KMS-11 (cell line): ENCODE data around the gene CAV1.

Experiments
- H2AFZ ChIP-seq: fragments of 200-600 bp; sonication (generic); 2 replicates; pipeline ENCODE4 v1.6.1; 2016; ENCODE audit warnings: antibody characterized with exemption, mixed run types, low read depth
- H3K27ac ChIP-seq: fragments of 200-600 bp; sonication (generic); 2 replicates; pipeline ENCODE4 v1.6.1; 2016; ENCODE audit warnings: mild to moderate bottlenecking, mixed run types
- H3K27me3 ChIP-seq: fragments of 200-600 bp; sonication (generic); 2 replicates; pipeline ENCODE4 v1.6.1; 2017; ENCODE audit warnings: mild to moderate bottlenecking, low read depth, mixed run types, moderate library complexity; ENCODE audit not compliant: insufficient read depth
- H3K36me3 ChIP-seq: fragments of 200-600 bp; sonication (generic); 2 replicates; pipeline ENCODE4 v1.6.1; 2017; ENCODE audit warnings: mild to moderate bottlenecking, mixed run types; ENCODE audit not compliant: insufficient read depth
- H3K4me1 ChIP-seq: fragments of 200-600 bp; sonication (generic); 2 replicates; pipeline ENCODE4 v1.6.1; 2016; ENCODE audit warnings: mild to moderate bottlenecking, low read depth, mixed run types; ENCODE audit not compliant: poor library complexity, severe bottlenecking
- H3K4me2 ChIP-seq: fragments of 200-600 bp; sonication (generic); 2 replicates; pipeline ENCODE4 v1.7.0; 2016; ENCODE audit warnings: mild to moderate bottlenecking, mixed run types
- H3K4me3 ChIP-seq: fragments of 200-600 bp; sonication (generic); IDR thresholded peaks from 2 replicates; pipeline ENCODE4 v1.6.1; 2017; ENCODE audit warnings: low read depth, low read length, mixed read lengths; ENCODE audit not compliant: insufficient read depth
- H3K79me2 ChIP-seq: fragments of 200-600 bp; sonication (generic); 2 replicates; pipeline ENCODE4 v1.6.1; 2016; ENCODE audit warnings: low read depth, mixed run types; ENCODE audit not compliant: insufficient read depth
- H3K9ac ChIP-seq: fragments of 200-600 bp; sonication (generic); 2 replicates; pipeline ENCODE4 v1.6.1; 2016; ENCODE audit warnings: mild to moderate bottlenecking, mixed run types
- H4K20me1 ChIP-seq: fragments of 200-600 bp; sonication (generic); 2 replicates; pipeline ENCODE4 v1.6.1; 2016; ENCODE audit warnings: mild to moderate bottlenecking, mixed run types; ENCODE audit not compliant: insufficient read depth
- CTCF ChIP-seq: fragments of 200-600 bp; sonication (generic); conservative IDR thresholded peaks from 2 replicates; pipeline ENCODE4 v1.6.1; 2017; ENCODE audit warnings: low read depth, mild to moderate bottlenecking, antibody characterized with exemption, low read length, moderate library complexity, mixed read lengths

The CAV1 gene

GRCh38 chr7:116493449-116493848 is 31.4 kb upstream of the CAV1 start:
- H3K9ac ChIP-seq: no peak overlapping the region
- H3K36me3 ChIP-seq: no peaks in the 10 kb centered on the region
- no peaks in the 10 kb centered on the region for H4K20me1 ChIP-seq
- no peak overlapping the region for H2AFZ ChIP-seq
- no peak overlapping the region for H3K27ac ChIP-seq
- TF ChIP-seq CTCF: no peak
- no peak overlapping the region for H3K4me2 ChIP-seq
- no peak overlapping the region for H3K4me3 ChIP-seq
- no peaks in the 10 kb centered on the region for H3K4me1 ChIP-seq
- H3K27me3 ChIP-seq: no peaks in the 10 kb centered on the region
- no peaks in the 10 kb centered on the region for H3K79me2 ChIP-seq

GRCh38 chr7:116494472-116494871 is 30.4 kb upstream of the CAV1 start:
- Histone ChIP-seq H3K4me1 (peaks cover 4% of the 10 kb centered on the region), H3K4me2 (no peak overlapping the region), H3K36me3 (no peaks in the 10 kb centered on the region), H3K79me2 (no peaks in the 10 kb centered on the region), H3K27me3 (no peaks in the 10 kb centered on the region), H3K4me3 (no peak overlapping the region), H2AFZ (no peak overlapping the region), H4K20me1 (no peaks in the 10 kb centered on the region), H3K27ac (no peak overlapping the region), H3K9ac (no peak overlapping the region)
- TF ChIP-seq CTCF: no peak

- H3K27ac ChIP-seq: no peak overlapping the region
- no peak for TF ChIP-seq CTCF
These were observed 29.1 kb upstream of the CAV1 start for GRCh38 chr7:116495736-116496135.

GRCh38 chr7:116496653-116497052 is 28.2 kb upstream of the CAV1 start:
- no peak overlapping the region for H3K9ac ChIP-seq
- H3K79me2 ChIP-seq: no peaks in the 10 kb centered on the region; the same call in 1 of the 2 replicates
- H3K27me3 ChIP-seq: no peaks in the 10 kb centered on the region
- TF ChIP-seq CTCF: no peak
- H3K4me1 ChIP-seq: peaks cover 15% of the 10 kb centered on the region
- no peaks in the 10 kb centered on the region for H4K20me1 ChIP-seq
- no peak overlapping the region for H3K4me2 ChIP-seq
- no peak overlapping the region for H2AFZ ChIP-seq
- H3K36me3 ChIP-seq: no peaks in the 10 kb centered on the region
- no peak overlapping the region for H3K4me3 ChIP-seq
- H3K27ac ChIP-seq: no peak overlapping the region

More at GRCh38 chr7:116495736-116496135, 29.1 kb upstream of the CAV1 start:
- Histone ChIP-seq H3K4me3 (no peak overlapping the region), H3K9ac (no peak overlapping the region), H4K20me1 (no peaks in the 10 kb centered on the region), H2AFZ (no peak overlapping the region), H3K4me2 (no peak overlapping the region), H3K79me2 (no peaks in the 10 kb centered on the region; the same call in 1 of the 2 replicates), H3K4me1 (peaks cover 6% of the 10 kb centered on the region), H3K36me3 (no peaks in the 10 kb centered on the region), H3K27me3 (no peaks in the 10 kb centered on the region)

- H3K79me2 ChIP-seq: no peaks in the 10 kb centered on the region; the same call in 1 of the 2 replicates
- H4K20me1 ChIP-seq: no peaks in the 10 kb centered on the region
- no peaks in the 10 kb centered on the region for H3K36me3 ChIP-seq
- H3K9ac ChIP-seq: no peak overlapping the region
- no peaks in the 10 kb centered on the region for H3K27me3 ChIP-seq
- H3K4me3 ChIP-seq: no peak overlapping the region
- no peak for TF ChIP-seq CTCF
- H3K27ac ChIP-seq: no peak overlapping the region
- H2AFZ ChIP-seq: no peak overlapping the region
- peaks cover 25% of the 10 kb centered on the region for H3K4me1 ChIP-seq
- H3K4me2 ChIP-seq: no peak overlapping the region
These were observed 27.1 kb upstream of the CAV1 start for GRCh38 chr7:116497708-116498107.
